ENCODE results near the gene ATG12. TPM values are rescaled to one million over a fixed set of nuclear protein-coding genes. Genes with fewer than 3 reads are reported as not detected.

The ATG12 gene
- polyA plus RNA-seq, 1 experiment: 154 TPM

- ChIA-PET CTCF (interaction anchor here (0.5 to 2.0 kb wide), 7 partner anchors 8 to 296 kb away, joined by 3 to 7 read pairs (median 3); no protein-coding TSS in a partner anchor), POLR2A (interaction anchor here (0.5 kb wide), 1 partner anchor 293 kb away, joined by 7 read pairs; no protein-coding TSS in a partner anchor)
- no peak for DNase-seq (ENCODE audit: low read depth, low spot score)
- peak overlapping the region; percentile 91 for H3K4me3 ChIP-seq (ENCODE audit: low read depth, low read length)
- TF ChIP-seq, protein P1, sequence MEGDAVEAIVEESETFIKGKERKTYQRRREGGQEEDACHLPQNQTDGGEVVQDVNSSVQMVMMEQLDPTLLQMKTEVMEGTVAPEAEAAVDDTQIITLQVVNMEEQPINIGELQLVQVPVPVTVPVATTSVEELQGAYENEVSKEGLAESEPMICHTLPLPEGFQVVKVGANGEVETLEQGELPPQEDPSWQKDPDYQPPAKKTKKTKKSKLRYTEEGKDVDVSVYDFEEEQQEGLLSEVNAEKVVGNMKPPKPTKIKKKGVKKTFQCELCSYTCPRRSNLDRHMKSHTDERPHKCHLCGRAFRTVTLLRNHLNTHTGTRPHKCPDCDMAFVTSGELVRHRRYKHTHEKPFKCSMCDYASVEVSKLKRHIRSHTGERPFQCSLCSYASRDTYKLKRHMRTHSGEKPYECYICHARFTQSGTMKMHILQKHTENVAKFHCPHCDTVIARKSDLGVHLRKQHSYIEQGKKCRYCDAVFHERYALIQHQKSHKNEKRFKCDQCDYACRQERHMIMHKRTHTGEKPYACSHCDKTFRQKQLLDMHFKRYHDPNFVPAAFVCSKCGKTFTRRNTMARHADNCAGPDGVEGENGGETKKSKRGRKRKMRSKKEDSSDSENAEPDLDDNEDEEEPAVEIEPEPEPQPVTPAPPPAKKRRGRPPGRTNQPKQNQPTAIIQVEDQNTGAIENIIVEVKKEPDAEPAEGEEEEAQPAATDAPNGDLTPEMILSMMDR (IDR thresholded peaks at IDR 0.05; ENCODE audit: low read depth, low read length): no peak
- no peaks in the 10 kb centered on the region for H3K27me3 ChIP-seq (ENCODE audit: control insufficient read depth, insufficient read depth, low read length)
- H3K9me3 ChIP-seq (ENCODE audit: control insufficient read depth, insufficient read depth, low read length): no peaks in the 10 kb centered on the region
- no peak overlapping the region for H3K27ac ChIP-seq (ENCODE audit: low read depth, low read length)
Measured at GRCh38 chr5:115842952-115843351, 1.6 kb upstream of the ATG12 start.

DNA sequence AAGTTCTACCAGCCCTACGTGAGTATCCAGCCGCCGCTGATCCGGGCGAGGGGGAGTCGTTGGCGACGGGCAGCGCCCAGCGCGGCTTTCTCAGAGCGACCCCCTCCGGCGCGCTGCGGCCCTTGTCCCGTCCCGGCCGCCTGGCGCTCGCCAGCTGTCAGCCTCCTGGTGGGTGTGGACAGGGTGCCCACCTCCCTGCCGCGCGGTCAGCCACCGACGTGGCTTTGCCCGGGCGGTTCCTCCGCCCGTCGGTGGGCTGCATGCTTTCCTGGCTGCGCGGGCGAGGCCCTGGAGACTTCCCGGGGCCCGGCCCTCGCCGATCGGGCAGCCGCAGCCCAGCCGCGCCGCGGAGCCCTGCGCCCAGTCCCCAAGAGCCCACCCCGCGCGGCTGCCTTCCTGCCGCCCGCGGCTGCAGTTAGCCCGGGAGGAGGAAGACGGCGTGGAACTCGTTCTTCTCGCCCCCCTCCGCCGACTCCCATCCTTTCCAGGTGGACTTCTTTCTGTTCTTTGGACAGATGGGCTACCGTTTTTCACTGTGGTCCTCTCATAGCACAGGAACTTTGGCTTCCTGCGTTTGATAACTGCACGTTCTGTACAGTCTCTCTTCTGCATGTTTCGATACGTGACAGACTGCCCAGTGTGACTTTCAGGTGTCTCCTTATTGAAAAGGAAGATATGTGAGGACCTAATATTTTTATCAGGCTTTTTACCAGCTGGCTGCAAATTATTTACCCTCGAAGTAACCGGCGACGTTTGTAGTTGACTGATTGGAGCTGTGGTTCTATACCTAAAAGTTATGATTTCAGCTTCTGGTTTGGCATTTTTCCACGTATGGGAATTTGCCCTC is 947 bp upstream of the ATG12 start:
- TF ChIP-seq, protein P1 (IDR thresholded peaks at IDR 0.05; ENCODE audit: low read depth, low read length): no peak
- ChIA-PET CTCF (interaction anchor here (0.5 to 2.0 kb wide), 7 partner anchors 8 to 295 kb away, joined by 3 to 7 read pairs (median 4); no protein-coding TSS in a partner anchor), POLR2A (interaction anchor here (0.5 to 0.6 kb wide), 2 partner anchors 30 to 292 kb away, joined by 4 to 7 read pairs; no protein-coding TSS in a partner anchor)
- Histone ChIP-seq H3K27ac (ENCODE audit: low read depth, low read length) (peak overlapping the region; percentile 47), H3K4me3 (ENCODE audit: low read depth, low read length) (peak overlapping the region; percentile 91), H3K9me3 (ENCODE audit: control insufficient read depth, insufficient read depth, low read length) (no peaks in the 10 kb centered on the region), H3K27me3 (ENCODE audit: control insufficient read depth, insufficient read depth, low read length) (no peaks in the 10 kb centered on the region)
- DNase-seq (ENCODE audit: low read depth, low spot score): no peak

GRCh38 chr5:115840873-115841272 is 492 bp downstream of the ATG12 start:
- TF ChIP-seq, protein P1 (IDR thresholded peaks at IDR 0.05; ENCODE audit: low read depth, low read length): no peak
- Histone ChIP-seq H3K9me3 (ENCODE audit: control insufficient read depth, insufficient read depth, low read length) (no peaks in the 10 kb centered on the region), H3K27me3 (ENCODE audit: control insufficient read depth, insufficient read depth, low read length) (no peaks in the 10 kb centered on the region), H3K4me3 (ENCODE audit: low read depth, low read length) (peak overlapping the region; percentile 91), H3K27ac (ENCODE audit: low read depth, low read length) (peak overlapping the region; percentile 89)
- no peak for DNase-seq (ENCODE audit: low read depth, low spot score)
- ChIA-PET CTCF (interaction anchor here (0.6 to 2.0 kb wide), 12 partner anchors 9 to 1836 kb away, joined by 3 to 12 read pairs (median 4); no protein-coding TSS in a partner anchor), POLR2A (interaction anchor here (0.6 to 0.7 kb wide), 2 partner anchors 239 to 244 kb away, joined by 3 to 4 read pairs; partner anchors contain the start of gene COMMD10)

- Histone ChIP-seq H3K27me3 (ENCODE audit: control insufficient read depth, insufficient read depth, low read length) (no peaks in the 10 kb centered on the region), H3K4me3 (ENCODE audit: low read depth, low read length) (peak overlapping the region; percentile 7; the same call in 1 of the 2 replicates), H3K27ac (ENCODE audit: low read depth, low read length) (no peak overlapping the region), H3K9me3 (ENCODE audit: control insufficient read depth, insufficient read depth, low read length) (no peaks in the 10 kb centered on the region)
- no peak for DNase-seq (ENCODE audit: low read depth, low spot score)
- TF ChIP-seq, protein P1 (IDR thresholded peaks at IDR 0.05; ENCODE audit: low read depth, low read length): peak; percentile 56
- CTCF ChIA-PET: interaction anchor here (0.6 to 1.3 kb wide), 23 partner anchors 27 to 787 kb away, joined by 3 to 11 read pairs (median 5); no protein-coding TSS in a partner anchor
- POLR2A ChIA-PET: no interaction called here
Measured at GRCh38 chr5:115838885-115839518, 2.4 kb downstream of the ATG12 start.
